HEK293 (cell line): ENCODE data around the gene SP7.
A peak's percentile ranks its signal among the peaks of the same experiment; 100 is the strongest.

Experiments
- CTCF ChIA-PET: fragments of 350-600 bp; formaldehyde crosslinking; extraction: SDS; loops from one replicate; lab custom pipeline; 2021; ENCODE audit warnings: antibody characterized with exemption; lab: Yijun Ruan, JAX
- POLR2A ChIA-PET: fragments of 300-600 bp; formaldehyde crosslinking; extraction: SDS; loops from one replicate; lab custom pipeline; 2020; ENCODE audit warnings: antibody characterized with exemption, inconsistent platforms; lab: Yijun Ruan, JAX
- H3K27ac ChIP-seq: fragments of 200-500 bp; sonication (Bioruptor generic); 2 replicates; pipeline ENCODE4 v1.5.1; 2014; ENCODE audit warnings: low read depth, low read length, control low read depth, inconsistent platforms; ENCODE audit errors: extremely low read depth
- H3K36me3 ChIP-seq, 2 experiments: fragments of 200-500 bp in 1 of 2; sonication (Bioruptor generic) in 1 of 2; 1 replicate in 1 of 2; 2 replicates in 1 of 2; pipeline ENCODE4 v1.5.1; 2014 to 2017; ENCODE audit warnings: inconsistent platforms in 2 of 2, low read length in 2 of 2; ENCODE audit not compliant: control insufficient read depth in 2 of 2, insufficient read depth in 1 of 2
- H3K4me1 ChIP-seq: fragments of 200-500 bp; sonication (Bioruptor generic); 2 replicates; pipeline ENCODE4 v1.5.1; 2014; ENCODE audit warnings: mild to moderate bottlenecking, low read length, inconsistent platforms; ENCODE audit not compliant: control insufficient read depth, insufficient read depth
- H3K4me3 ChIP-seq: 2 replicates; pipeline ENCODE4 v1.5.1; 2011; ENCODE audit warnings: low read depth, mild to moderate bottlenecking, control low read depth, low read length, moderate library complexity
- H3K9me3 ChIP-seq: fragments of 200-500 bp; sonication (Bioruptor generic); 2 replicates; pipeline ENCODE4 v1.5.1; 2014; ENCODE audit warnings: low read depth, low read length, inconsistent platforms; ENCODE audit not compliant: control insufficient read depth, insufficient read depth
- PRDM4 ChIP-seq: fragments of 450-650 bp; formaldehyde crosslinking; IDR thresholded peaks from 2 replicates; pipeline ENCODE4 v1.5.1; 2017; ENCODE audit warnings: missing biosample characterization, missing genetic modification characterization
- REST ChIP-seq: fragments of 450-650 bp; formaldehyde crosslinking; IDR thresholded peaks from 2 replicates; pipeline ENCODE4 v1.5.1; 2016; ENCODE audit warnings: missing biosample characterization, missing genetic modification characterization
- YY2 ChIP-seq: fragments of 450-650 bp; formaldehyde crosslinking; IDR thresholded peaks from 2 replicates; pipeline ENCODE4 v1.5.1; 2016; ENCODE audit warnings: missing biosample characterization, missing genetic modification characterization
- ZNF202 ChIP-seq: fragments of 450-650 bp; formaldehyde crosslinking; IDR thresholded peaks from 2 replicates; pipeline ENCODE4 v1.5.1; 2016; ENCODE audit warnings: missing biosample characterization, missing genetic modification characterization, borderline replicate concordance
- ZNF274 ChIP-seq, 2 experiments: fragments of 200-500 bp in 1 of 2; fragments of 450-650 bp in 1 of 2; sonication (Bioruptor generic) in 1 of 2; formaldehyde crosslinking in 1 of 2; IDR thresholded peaks; 2 replicates each; pipeline versions ENCODE4 v1.5.1 to v1.6.1; 2014 to 2016; ENCODE audit warnings: borderline replicate concordance in 1 of 2, inconsistent platforms in 1 of 2, low read length in 1 of 2, missing biosample characterization in 1 of 2, missing genetic modification characterization in 1 of 2
- ZNF394 ChIP-seq: fragments of 450-650 bp; formaldehyde crosslinking; IDR thresholded peaks from 2 replicates; pipeline ENCODE4 v1.5.1; 2016; ENCODE audit warnings: missing biosample characterization, missing genetic modification characterization, mild to moderate bottlenecking, moderate library complexity, borderline replicate concordance
- ZNF426 ChIP-seq: fragments of 450-650 bp; formaldehyde crosslinking; IDR thresholded peaks from 2 replicates; pipeline ENCODE4 v1.5.1; 2017; ENCODE audit warnings: missing biosample characterization, missing genetic modification characterization, mild to moderate bottlenecking, inconsistent platforms, moderate library complexity
- ZNF518A ChIP-seq: fragments of 450-650 bp; formaldehyde crosslinking; conservative IDR thresholded peaks from 2 replicates; pipeline ENCODE4 v1.5.1; 2016; ENCODE audit warnings: low read depth, missing biosample characterization, missing genetic modification characterization
- ZNF558 ChIP-seq: fragments of 450-650 bp; formaldehyde crosslinking; IDR thresholded peaks from 2 replicates; pipeline ENCODE4 v1.5.1; 2016; ENCODE audit warnings: missing biosample characterization, missing genetic modification characterization
- ZNF623 ChIP-seq: fragments of 450-650 bp; formaldehyde crosslinking; IDR thresholded peaks from 2 replicates; pipeline ENCODE4 v1.5.1; 2016; ENCODE audit warnings: missing biosample characterization, missing genetic modification characterization
- ZNF626 ChIP-seq: fragments of 450-650 bp; sonication (Bioruptor Pico); formaldehyde crosslinking; IDR thresholded peaks from 2 replicates; pipeline ENCODE4 v1.5.1; 2018; ENCODE audit warnings: missing biosample characterization, missing genetic modification characterization, inconsistent platforms
- ZNF830 ChIP-seq: fragments of 450-650 bp; IDR thresholded peaks from 2 replicates; pipeline ENCODE4 v1.5.0; 2018; ENCODE audit warnings: missing biosample characterization, missing genetic modification characterization, low read depth, mild to moderate bottlenecking, moderate library complexity
- ZXDB ChIP-seq: fragments of 450-650 bp; formaldehyde crosslinking; IDR thresholded peaks from 2 replicates; pipeline ENCODE4 v1.5.1; 2016; ENCODE audit warnings: missing biosample characterization, missing genetic modification characterization

SP7 gene

DNA sequence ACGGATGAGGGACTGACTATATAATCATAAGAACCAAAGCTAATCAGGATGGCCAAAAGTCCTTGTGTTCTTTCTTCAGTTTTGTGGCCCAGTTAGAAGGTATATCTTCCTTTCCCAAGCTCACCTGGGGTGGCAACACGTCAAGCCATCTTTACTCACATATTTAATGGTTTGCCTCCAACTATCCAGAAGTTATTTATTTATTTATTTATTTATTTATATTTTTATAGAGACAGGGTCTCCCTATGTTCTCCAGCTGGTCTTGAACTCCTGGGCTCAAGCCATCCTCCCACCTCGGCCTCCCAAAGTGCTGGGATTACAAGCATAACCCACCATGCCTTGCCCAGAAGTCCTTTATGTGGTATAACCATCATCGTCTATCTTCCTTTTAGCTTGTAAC is 11.8 kb upstream of the SP7 start:
- Histone ChIP-seq H3K36me3 (no peaks in the 10 kb centered on the region), H3K27ac (no peak overlapping the region), H3K9me3 (no peaks in the 10 kb centered on the region), H3K4me3 (no peak overlapping the region), H3K4me1 (no peaks in the 10 kb centered on the region)
- POLR2A ChIA-PET: interaction anchor here (0.9 kb wide), 1 partner anchor 73 kb away, joined by 3 read pairs; no protein-coding TSS in a partner anchor
- CTCF ChIA-PET: interaction anchor here (0.6 to 1.7 kb wide), 10 partner anchors 20 to 360 kb away, joined by 3 to 10 read pairs (median 4); partner anchors contain the start of genes AAAS and AMHR2
- TF ChIP-seq ZNF830 (tag by site-specific recombination) (no peak), ZNF426 (tag by site-specific recombination) (peak; percentile 45), ZNF202 (no peak), YY2 (tag by site-specific recombination) (no peak), ZNF626 (tag by site-specific recombination) (no peak), ZNF558 (tag by site-specific recombination) (0 out of 2 replicates have a peak, but pooled peaks have one; percentile 33), ZXDB (no peak), PRDM4 (tag by site-specific recombination) (no peak), ZNF623 (tag by site-specific recombination) (0 out of 2 replicates have a peak, but pooled peaks have one; percentile 14), REST (tag by site-specific recombination) (0 out of 2 replicates have a peak, but pooled peaks have one; percentile 12), ZNF274 (IDR thresholded peaks at IDR 0.05; ENCODE audit: low read length) (no peak), ZNF274 (tag by site-specific recombination; IDR thresholded peaks at IDR 0.05; ENCODE audit: borderline replicate concordance) (no peak), ZNF394 (tag by site-specific recombination) (peak; percentile 69; the same call in 1 of the 2 replicates), ZNF518A (tag by site-specific recombination) (peak; percentile 55)
- TF ChIP-seq, all 188 proteins: peak for 6
